ENCODE results near the gene ANK2. TPM values are rescaled to one million over a fixed set of nuclear protein-coding genes. Genes with fewer than 3 reads are reported as not detected.

Gene ANK2
- total RNA-seq, 2 experiments from 2014 or later, result 0.38 to 4.0 TPM

DNA sequence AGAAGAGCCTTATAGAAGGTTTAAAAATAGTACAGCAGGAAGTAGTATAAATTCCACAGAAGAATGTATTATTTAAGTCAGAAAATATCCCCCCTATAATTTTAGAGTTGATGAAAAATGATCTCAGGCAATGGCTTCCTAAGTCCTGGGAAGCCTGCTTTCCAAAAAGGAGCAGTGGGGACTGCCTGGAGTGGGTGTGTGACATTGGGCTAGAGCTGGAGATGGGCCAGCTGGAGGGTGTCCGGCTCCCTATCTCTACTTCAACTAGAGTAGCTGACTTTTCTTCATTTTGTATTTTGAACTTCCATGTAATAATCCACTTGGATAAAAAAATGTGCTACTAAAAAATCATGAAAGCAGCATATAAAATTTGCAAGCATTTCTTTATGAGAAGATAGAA, 253.9 kb downstream of the ANK2 start:
- H2AFZ ChIP-seq (ENCODE audit: low read length), result no peak overlapping the region
- H3K9me2 ChIP-seq (ENCODE audit: insufficient read depth, low read length), result no peaks in the 10 kb centered on the region
- no peaks in the 10 kb centered on the region for H4K20me1 ChIP-seq (ENCODE audit: insufficient read depth, low read length)
- H3K79me2 ChIP-seq (ENCODE audit: insufficient read depth, low read depth, low read length), result no peaks in the 10 kb centered on the region
- no peak overlapping the region for H3K4me2 ChIP-seq (ENCODE audit: low read length)
- ChIA-PET CTCF (ENCODE audit: unreplicated experiment) (no interaction called here), POLR2A (interaction anchor here (1.0 to 1.3 kb wide), 2 partner anchors 17 to 26 kb away, joined by 3 to 4 read pairs; no protein-coding TSS in a partner anchor)
- H3K36me3 ChIP-seq (ENCODE audit: insufficient read depth, low read length), result no peaks in the 10 kb centered on the region
- TF ChIP-seq, protein P1, sequence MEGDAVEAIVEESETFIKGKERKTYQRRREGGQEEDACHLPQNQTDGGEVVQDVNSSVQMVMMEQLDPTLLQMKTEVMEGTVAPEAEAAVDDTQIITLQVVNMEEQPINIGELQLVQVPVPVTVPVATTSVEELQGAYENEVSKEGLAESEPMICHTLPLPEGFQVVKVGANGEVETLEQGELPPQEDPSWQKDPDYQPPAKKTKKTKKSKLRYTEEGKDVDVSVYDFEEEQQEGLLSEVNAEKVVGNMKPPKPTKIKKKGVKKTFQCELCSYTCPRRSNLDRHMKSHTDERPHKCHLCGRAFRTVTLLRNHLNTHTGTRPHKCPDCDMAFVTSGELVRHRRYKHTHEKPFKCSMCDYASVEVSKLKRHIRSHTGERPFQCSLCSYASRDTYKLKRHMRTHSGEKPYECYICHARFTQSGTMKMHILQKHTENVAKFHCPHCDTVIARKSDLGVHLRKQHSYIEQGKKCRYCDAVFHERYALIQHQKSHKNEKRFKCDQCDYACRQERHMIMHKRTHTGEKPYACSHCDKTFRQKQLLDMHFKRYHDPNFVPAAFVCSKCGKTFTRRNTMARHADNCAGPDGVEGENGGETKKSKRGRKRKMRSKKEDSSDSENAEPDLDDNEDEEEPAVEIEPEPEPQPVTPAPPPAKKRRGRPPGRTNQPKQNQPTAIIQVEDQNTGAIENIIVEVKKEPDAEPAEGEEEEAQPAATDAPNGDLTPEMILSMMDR (conservative IDR thresholded peaks at IDR 0.05; ENCODE audit: low read length), result no peak
- no peak for TF ChIP-seq EZH2phosphoT487 (IDR thresholded peaks at IDR 0.05; ENCODE audit: borderline replicate concordance, low read depth, low read length)
- no peak overlapping the region for H3K27ac ChIP-seq (ENCODE audit: low read depth, low read length, poor library complexity, severe bottlenecking)
- intact Hi-C loops (cut with micrococcal nuclease; ENCODE audit: unreplicated experiment), result no loop called here
- no peaks in the 10 kb centered on the region for H3K4me1 ChIP-seq (ENCODE audit: insufficient read depth, low read length, poor library complexity, severe bottlenecking)
- H3K9me3 ChIP-seq (ENCODE audit: low read length), result no peaks in the 10 kb centered on the region
- H3K4me3 ChIP-seq (ENCODE audit: low read depth, low read length, poor library complexity, severe bottlenecking), result no peak overlapping the region
- no peak for DNase-seq (ENCODE audit: low spot score)
- no TSS peak for BruUV-seq (replicated peaks)

DNA sequence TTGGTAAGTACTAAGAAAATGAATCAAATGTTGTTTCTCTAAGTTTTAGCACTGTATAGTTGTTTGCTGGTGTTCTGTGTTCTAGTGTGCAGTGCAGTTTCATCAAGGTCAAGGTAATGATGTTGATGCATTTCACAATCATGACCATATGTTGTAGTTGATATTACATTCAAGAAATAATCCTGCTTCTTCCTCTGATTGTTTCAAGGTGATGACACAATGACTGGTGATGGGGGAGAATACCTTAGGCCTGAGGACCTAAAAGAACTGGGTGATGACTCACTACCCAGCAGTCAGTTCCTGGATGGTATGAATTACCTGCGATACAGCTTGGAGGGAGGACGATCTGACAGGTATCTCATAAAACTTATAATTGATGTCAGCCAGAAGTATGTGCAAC, 261.6 kb downstream of the ANK2 start:
- H4K20me1 ChIP-seq (ENCODE audit: insufficient read depth, low read length), result no peaks in the 10 kb centered on the region
- ChIA-PET POLR2A (no interaction called here), CTCF (ENCODE audit: unreplicated experiment) (no interaction called here)
- no peaks in the 10 kb centered on the region for H3K9me3 ChIP-seq (ENCODE audit: low read length)
- TF ChIP-seq EZH2phosphoT487 (IDR thresholded peaks at IDR 0.05; ENCODE audit: borderline replicate concordance, low read depth, low read length), result no peak
- TF ChIP-seq, protein P1 (conservative IDR thresholded peaks at IDR 0.05; ENCODE audit: low read length), result no peak
- H2AFZ ChIP-seq (ENCODE audit: low read length), result no peak overlapping the region
- no peaks in the 10 kb centered on the region for H3K36me3 ChIP-seq (ENCODE audit: insufficient read depth, low read length)
- H3K4me2 ChIP-seq (ENCODE audit: low read length), result no peak overlapping the region
- no peaks in the 10 kb centered on the region for H3K4me1 ChIP-seq (ENCODE audit: insufficient read depth, low read length, poor library complexity, severe bottlenecking)
- no peaks in the 10 kb centered on the region for H3K9me2 ChIP-seq (ENCODE audit: insufficient read depth, low read length)
- no peak overlapping the region for H3K27ac ChIP-seq (ENCODE audit: low read depth, low read length, poor library complexity, severe bottlenecking)
- no peak for DNase-seq (ENCODE audit: low spot score)
- intact Hi-C loops (cut with micrococcal nuclease; ENCODE audit: unreplicated experiment), result no loop called here
- H3K4me3 ChIP-seq (ENCODE audit: low read depth, low read length, poor library complexity, severe bottlenecking), result no peak overlapping the region
- no TSS peak for BruUV-seq (replicated peaks)
- no peaks in the 10 kb centered on the region for H3K79me2 ChIP-seq (ENCODE audit: insufficient read depth, low read depth, low read length)

DNA sequence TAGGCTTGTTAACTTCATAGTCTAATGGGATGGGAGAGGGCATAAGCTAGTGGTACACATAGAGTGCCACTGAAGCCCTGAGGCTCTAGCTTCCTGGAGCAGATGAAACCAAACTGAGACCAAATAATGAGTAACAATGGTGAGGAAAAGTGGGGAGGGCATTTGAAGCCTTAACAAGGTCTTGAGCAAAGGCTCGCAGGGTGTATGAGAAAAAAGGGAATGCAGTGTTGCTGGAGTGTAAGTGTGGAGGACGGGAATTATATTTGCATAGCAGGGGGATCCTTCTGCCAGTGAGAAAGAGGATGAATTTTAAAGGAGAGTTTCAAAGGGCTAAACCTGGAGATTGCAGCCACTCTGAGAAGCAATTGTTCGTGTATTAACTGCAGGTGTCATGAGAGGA, 263.1 kb downstream of the ANK2 start:
- Histone ChIP-seq H3K79me2 (ENCODE audit: insufficient read depth, low read depth, low read length) (no peaks in the 10 kb centered on the region), H3K9me3 (ENCODE audit: low read length) (no peaks in the 10 kb centered on the region), H3K4me3 (ENCODE audit: low read depth, low read length, poor library complexity, severe bottlenecking) (no peak overlapping the region), H3K4me2 (ENCODE audit: low read length) (no peak overlapping the region), H2AFZ (ENCODE audit: low read length) (no peak overlapping the region), H3K9me2 (ENCODE audit: insufficient read depth, low read length) (no peaks in the 10 kb centered on the region), H4K20me1 (ENCODE audit: insufficient read depth, low read length) (no peaks in the 10 kb centered on the region), H3K27ac (ENCODE audit: low read depth, low read length, poor library complexity, severe bottlenecking) (no peak overlapping the region), H3K4me1 (ENCODE audit: insufficient read depth, low read length, poor library complexity, severe bottlenecking) (peaks cover 9% of the 10 kb centered on the region), H3K36me3 (ENCODE audit: insufficient read depth, low read length) (no peaks in the 10 kb centered on the region)
- TF ChIP-seq, protein P1 (conservative IDR thresholded peaks at IDR 0.05; ENCODE audit: low read length), result no peak
- no peak for TF ChIP-seq EZH2phosphoT487 (IDR thresholded peaks at IDR 0.05; ENCODE audit: borderline replicate concordance, low read depth, low read length)
- intact Hi-C loops (cut with micrococcal nuclease; ENCODE audit: unreplicated experiment), result no loop called here
- ChIA-PET CTCF (ENCODE audit: unreplicated experiment) (no interaction called here), POLR2A (interaction anchor here (0.7 kb wide), 1 partner anchor 840 kb away, joined by 4 read pairs; no protein-coding TSS in a partner anchor)
- no TSS peak for BruUV-seq (replicated peaks)
- no peak for DNase-seq (ENCODE audit: low spot score)
